ENCODE measurements around the gene SLC38A10.

- TF ChIP-seq ETV6 (conservative IDR thresholded peaks at IDR 0.05 in 1 of 2, IDR thresholded peaks at IDR 0.05 in 1 of 2; ENCODE audit: borderline replicate concordance in 1 of 2, low read depth in 1 of 2) (no peak), RFX5 (IDR thresholded peaks at IDR 0.05; ENCODE audit: low read depth, low read length) (no peak)
Observed at GRCh38 chr17:81285894-81286293, 9.2 kb downstream of the SLC38A10 start.
